ENCODE measurements around the gene LRMDA.

GRCh38 chr10:76185471-76186301, 754.3 kb downstream of the LRMDA start:
- no peak for TF ChIP-seq REST (IDR thresholded peaks at IDR 0.05; ENCODE audit: low read depth)
- no peak for TF ChIP-seq CEBPB (IDR thresholded peaks at IDR 0.05)
- TF ChIP-seq TEAD4 (IDR thresholded peaks at IDR 0.05) = no peak
- TF ChIP-seq EGR1 (IDR thresholded peaks at IDR 0.05) = no peak
- TF ChIP-seq YY1 (IDR thresholded peaks at IDR 0.05; ENCODE audit: low read depth) = no peak
- TF ChIP-seq EP300 (IDR thresholded peaks at IDR 0.05; ENCODE audit: borderline replicate concordance) = no peak
- TF ChIP-seq TAF1 (IDR thresholded peaks at IDR 0.05; ENCODE audit: low read depth) = no peak
- no peak for TF ChIP-seq ZBTB7A (IDR thresholded peaks at IDR 0.05; ENCODE audit: low read depth)

Data from Ishikawa (cell line).